IMR-90 (cell line): ENCODE measurements around the gene NALCN.

ENCODE experiments used
- MAFK ChIP-seq: IDR thresholded peaks from 2 replicates; pipeline ENCODE4 v1.6.1; 2012; ENCODE audit warnings: low read depth, low read length, improper control_type of control experiment
- POLR2A ChIP-seq: IDR thresholded peaks from 2 replicates; pipeline ENCODE4 v1.6.1; 2012; ENCODE audit warnings: mild to moderate bottlenecking, low read depth, low read length
- TF ChIP-seq, protein P1 (sequence below): conservative IDR thresholded peaks from 2 replicates; pipeline ENCODE4 v1.5.1; 2012; ENCODE audit warnings: mild to moderate bottlenecking, low read depth, low read length, improper control_type of control experiment

GRCh38 chr13:101283782-101284181, 132.5 kb downstream of the NALCN start:
- TF ChIP-seq POLR2A (no peak), MAFK (no peak)
- TF ChIP-seq, protein P1, sequence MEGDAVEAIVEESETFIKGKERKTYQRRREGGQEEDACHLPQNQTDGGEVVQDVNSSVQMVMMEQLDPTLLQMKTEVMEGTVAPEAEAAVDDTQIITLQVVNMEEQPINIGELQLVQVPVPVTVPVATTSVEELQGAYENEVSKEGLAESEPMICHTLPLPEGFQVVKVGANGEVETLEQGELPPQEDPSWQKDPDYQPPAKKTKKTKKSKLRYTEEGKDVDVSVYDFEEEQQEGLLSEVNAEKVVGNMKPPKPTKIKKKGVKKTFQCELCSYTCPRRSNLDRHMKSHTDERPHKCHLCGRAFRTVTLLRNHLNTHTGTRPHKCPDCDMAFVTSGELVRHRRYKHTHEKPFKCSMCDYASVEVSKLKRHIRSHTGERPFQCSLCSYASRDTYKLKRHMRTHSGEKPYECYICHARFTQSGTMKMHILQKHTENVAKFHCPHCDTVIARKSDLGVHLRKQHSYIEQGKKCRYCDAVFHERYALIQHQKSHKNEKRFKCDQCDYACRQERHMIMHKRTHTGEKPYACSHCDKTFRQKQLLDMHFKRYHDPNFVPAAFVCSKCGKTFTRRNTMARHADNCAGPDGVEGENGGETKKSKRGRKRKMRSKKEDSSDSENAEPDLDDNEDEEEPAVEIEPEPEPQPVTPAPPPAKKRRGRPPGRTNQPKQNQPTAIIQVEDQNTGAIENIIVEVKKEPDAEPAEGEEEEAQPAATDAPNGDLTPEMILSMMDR = no peak
